WTC11 (cell line): ENCODE results near the gene ZNF362. TPM values are rescaled to one million over a fixed set of nuclear protein-coding genes. Genes with fewer than 3 reads are reported as not detected.

Experiments used
- ATAC-seq: fragments of 200-7000 bp; cut with Tn5 transposase; 2 replicates; pipeline ENCODE4 v1.10.0; 2021; ENCODE audit warnings: mild to moderate bottlenecking, moderate library complexity
- CTCF ChIA-PET: fragments of 300-600 bp; sonication (Branson Sonifier 250); formaldehyde crosslinking; loops from one replicate; lab custom pipeline; 2021; ENCODE audit warnings: antibody characterized with exemption; lab: Charles Lee
- POLR2A ChIA-PET: fragments of 350-600 bp; sonication (Branson Sonifier 250); formaldehyde crosslinking; loops from one replicate; lab custom pipeline; 2021; ENCODE audit warnings: antibody characterized with exemption; lab: Charles Lee
- DNase-seq: peaks from one replicate; pipeline ENCODE4 v3.0.0; 2021; ENCODE audit warnings: low spot score
- H3K27ac Mint-ChIP-seq: 2 replicates; pipeline ENCODE4 v1.8.0; 2021; ENCODE audit warnings: mixed read lengths
- H3K27me3 Mint-ChIP-seq: 2 replicates; pipeline ENCODE4 v1.8.0; 2021; ENCODE audit warnings: low read depth, mild to moderate bottlenecking, moderate library complexity, mixed read lengths
- H3K36me3 Mint-ChIP-seq: 2 replicates; pipeline ENCODE4 v1.8.0; 2021; ENCODE audit warnings: mixed read lengths
- H3K4me1 Mint-ChIP-seq: 2 replicates; pipeline ENCODE4 v1.8.0; 2022; ENCODE audit warnings: mixed read lengths
- H3K4me3 Mint-ChIP-seq: 2 replicates; pipeline ENCODE4 v1.8.0; 2021; ENCODE audit warnings: mild to moderate bottlenecking, moderate library complexity, mixed read lengths
- H3K9me3 Mint-ChIP-seq: 2 replicates; pipeline ENCODE4 v1.8.0; 2021; ENCODE audit warnings: mixed read lengths
- GTF2I ChIP-seq: fragments of 250-450 bp; sonication (Bioruptor Pico); conservative IDR thresholded peaks from 2 replicates; pipeline ENCODE4 v1.4.0; 2021; ENCODE audit warnings: mild to moderate bottlenecking
- NFATC4 ChIP-seq: fragments of 250-450 bp; sonication (Bioruptor Pico); IDR thresholded peaks from 2 replicates; pipeline ENCODE4 v1.9.0; 2021; ENCODE audit warnings: mild to moderate bottlenecking
- OVOL2 ChIP-seq: fragments of 250-450 bp; sonication (Bioruptor Pico); IDR thresholded peaks from 2 replicates; pipeline ENCODE4 v1.9.0; 2021; ENCODE audit warnings: mild to moderate bottlenecking, borderline replicate concordance
- PRRX2 ChIP-seq: fragments of 250-450 bp; sonication (Bioruptor Pico); IDR thresholded peaks from 2 replicates; pipeline ENCODE4 v1.8.0; 2021; ENCODE audit warnings: mild to moderate bottlenecking
- SOX15 ChIP-seq: fragments of 250-450 bp; sonication (Bioruptor Pico); IDR thresholded peaks from 2 replicates; pipeline ENCODE4 v1.9.0; 2021; ENCODE audit warnings: mild to moderate bottlenecking
- ZNF671 ChIP-seq: fragments of 250-450 bp; sonication (Bioruptor Pico); IDR thresholded peaks from 2 replicates; pipeline ENCODE4 v1.8.0; 2021; ENCODE audit warnings: mild to moderate bottlenecking
- total RNA-seq: library from RNA; stranded (reverse); gene quantifications from 3 replicates; pipeline ENCODE4 v1.2.3, GENCODE V29; 2021
- TF ChIP-seq, protein P1 (sequence below): fragments of 250-450 bp; sonication (Bioruptor Pico); IDR thresholded peaks from 2 replicates; pipeline ENCODE4 v1.9.0; 2021; ENCODE audit warnings: mild to moderate bottlenecking, borderline replicate concordance
- TF ChIP-seq, protein P2 (sequence below): sonication (generic); formaldehyde crosslinking; IDR thresholded peaks from 2 replicates; pipeline ENCODE4 v1.8.0; 2022; ENCODE audit warnings: mild to moderate bottlenecking, missing genetic modification reagents
- TF ChIP-seq, protein P3 (sequence below): fragments of 250-450 bp; sonication (Bioruptor Pico); IDR thresholded peaks from 2 replicates; pipeline ENCODE4 v1.9.0; 2021; ENCODE audit warnings: mild to moderate bottlenecking
- TF ChIP-seq, protein P4 (sequence below): sonication (generic); formaldehyde crosslinking; conservative IDR thresholded peaks from 2 replicates; pipeline ENCODE4 v1.8.1; 2022; ENCODE audit warnings: mild to moderate bottlenecking, missing genetic modification reagents
- TF ChIP-seq, protein P5 (sequence below): sonication (generic); formaldehyde crosslinking; IDR thresholded peaks from 2 replicates; pipeline ENCODE4 v1.8.0; 2022; ENCODE audit warnings: mild to moderate bottlenecking, missing genetic modification reagents
- TF ChIP-seq, protein P6 (sequence below): sonication (generic); formaldehyde crosslinking; IDR thresholded peaks from 2 replicates; pipeline ENCODE4 v1.8.1; 2022; ENCODE audit warnings: low read depth, mild to moderate bottlenecking, moderate library complexity, missing genetic modification reagents, borderline replicate concordance
- TF ChIP-seq, protein P7 (sequence below): sonication (generic); formaldehyde crosslinking; IDR thresholded peaks from 2 replicates; pipeline ENCODE4 v1.8.0; 2023; ENCODE audit warnings: missing genetic modification reagents, mild to moderate bottlenecking, borderline replicate concordance
- TF ChIP-seq, protein P8 (sequence below): sonication (generic); formaldehyde crosslinking; IDR thresholded peaks from 2 replicates; pipeline ENCODE4 v1.8.1; 2023; ENCODE audit warnings: mild to moderate bottlenecking, missing genetic modification reagents, borderline replicate concordance
- TF ChIP-seq, protein P9 (sequence below): sonication (generic); formaldehyde crosslinking; IDR thresholded peaks from 2 replicates; pipeline ENCODE4 v1.8.0; 2022; ENCODE audit warnings: mild to moderate bottlenecking, missing genetic modification reagents
- TF ChIP-seq, protein P10 (sequence below): sonication (generic); formaldehyde crosslinking; IDR thresholded peaks from 2 replicates; pipeline ENCODE4 v1.8.1; 2023; ENCODE audit warnings: mild to moderate bottlenecking, missing genetic modification reagents

The ZNF362 gene
- total RNA-seq, 1 experiment from 2014 or later: 24.2 TPM

DNA sequence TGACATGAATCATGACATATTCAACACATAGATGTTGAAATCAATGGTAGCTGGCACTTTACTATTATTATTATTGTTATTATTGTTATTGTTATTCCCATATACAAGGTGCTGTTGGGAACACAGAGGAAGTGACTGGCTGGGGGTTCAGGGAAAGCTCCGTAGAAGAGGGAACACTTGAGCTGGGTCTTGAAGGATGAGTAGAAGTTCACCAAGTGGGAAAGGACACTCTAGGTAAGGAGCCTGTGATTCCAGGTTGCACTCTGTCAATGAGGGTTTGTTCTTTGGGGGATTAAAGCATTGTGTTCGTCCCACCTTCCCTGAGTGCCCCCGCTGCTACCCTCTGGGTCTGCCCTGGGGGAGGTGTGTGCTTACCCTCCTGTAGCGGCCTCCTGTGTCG is 14.1 kb downstream of the ZNF362 start (continued):
- TF ChIP-seq, protein P1, sequence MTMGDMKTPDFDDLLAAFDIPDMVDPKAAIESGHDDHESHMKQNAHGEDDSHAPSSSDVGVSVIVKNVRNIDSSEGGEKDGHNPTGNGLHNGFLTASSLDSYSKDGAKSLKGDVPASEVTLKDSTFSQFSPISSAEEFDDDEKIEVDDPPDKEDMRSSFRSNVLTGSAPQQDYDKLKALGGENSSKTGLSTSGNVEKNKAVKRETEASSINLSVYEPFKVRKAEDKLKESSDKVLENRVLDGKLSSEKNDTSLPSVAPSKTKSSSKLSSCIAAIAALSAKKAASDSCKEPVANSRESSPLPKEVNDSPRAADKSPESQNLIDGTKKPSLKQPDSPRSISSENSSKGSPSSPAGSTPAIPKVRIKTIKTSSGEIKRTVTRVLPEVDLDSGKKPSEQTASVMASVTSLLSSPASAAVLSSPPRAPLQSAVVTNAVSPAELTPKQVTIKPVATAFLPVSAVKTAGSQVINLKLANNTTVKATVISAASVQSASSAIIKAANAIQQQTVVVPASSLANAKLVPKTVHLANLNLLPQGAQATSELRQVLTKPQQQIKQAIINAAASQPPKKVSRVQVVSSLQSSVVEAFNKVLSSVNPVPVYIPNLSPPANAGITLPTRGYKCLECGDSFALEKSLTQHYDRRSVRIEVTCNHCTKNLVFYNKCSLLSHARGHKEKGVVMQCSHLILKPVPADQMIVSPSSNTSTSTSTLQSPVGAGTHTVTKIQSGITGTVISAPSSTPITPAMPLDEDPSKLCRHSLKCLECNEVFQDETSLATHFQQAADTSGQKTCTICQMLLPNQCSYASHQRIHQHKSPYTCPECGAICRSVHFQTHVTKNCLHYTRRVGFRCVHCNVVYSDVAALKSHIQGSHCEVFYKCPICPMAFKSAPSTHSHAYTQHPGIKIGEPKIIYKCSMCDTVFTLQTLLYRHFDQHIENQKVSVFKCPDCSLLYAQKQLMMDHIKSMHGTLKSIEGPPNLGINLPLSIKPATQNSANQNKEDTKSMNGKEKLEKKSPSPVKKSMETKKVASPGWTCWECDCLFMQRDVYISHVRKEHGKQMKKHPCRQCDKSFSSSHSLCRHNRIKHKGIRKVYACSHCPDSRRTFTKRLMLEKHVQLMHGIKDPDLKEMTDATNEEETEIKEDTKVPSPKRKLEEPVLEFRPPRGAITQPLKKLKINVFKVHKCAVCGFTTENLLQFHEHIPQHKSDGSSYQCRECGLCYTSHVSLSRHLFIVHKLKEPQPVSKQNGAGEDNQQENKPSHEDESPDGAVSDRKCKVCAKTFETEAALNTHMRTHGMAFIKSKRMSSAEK (CRISPR knock-in tag): no peak
- no peak for TF ChIP-seq SOX15 (CRISPR knock-in tag)
- TF ChIP-seq NFATC4 (CRISPR knock-in tag): no peak
- TF ChIP-seq, protein P2, sequence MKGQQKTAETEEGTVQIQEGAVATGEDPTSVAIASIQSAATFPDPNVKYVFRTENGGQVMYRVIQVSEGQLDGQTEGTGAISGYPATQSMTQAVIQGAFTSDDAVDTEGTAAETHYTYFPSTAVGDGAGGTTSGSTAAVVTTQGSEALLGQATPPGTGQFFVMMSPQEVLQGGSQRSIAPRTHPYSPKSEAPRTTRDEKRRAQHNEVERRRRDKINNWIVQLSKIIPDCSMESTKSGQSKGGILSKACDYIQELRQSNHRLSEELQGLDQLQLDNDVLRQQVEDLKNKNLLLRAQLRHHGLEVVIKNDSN (CRISPR knock-in tag): no peak
- TF ChIP-seq, protein P3, sequence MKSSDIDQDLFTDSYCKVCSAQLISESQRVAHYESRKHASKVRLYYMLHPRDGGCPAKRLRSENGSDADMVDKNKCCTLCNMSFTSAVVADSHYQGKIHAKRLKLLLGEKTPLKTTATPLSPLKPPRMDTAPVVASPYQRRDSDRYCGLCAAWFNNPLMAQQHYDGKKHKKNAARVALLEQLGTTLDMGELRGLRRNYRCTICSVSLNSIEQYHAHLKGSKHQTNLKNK: no peak
- TF ChIP-seq PRRX2: no peak
- TF ChIP-seq GTF2I: no peak
- TF ChIP-seq, protein P4, sequence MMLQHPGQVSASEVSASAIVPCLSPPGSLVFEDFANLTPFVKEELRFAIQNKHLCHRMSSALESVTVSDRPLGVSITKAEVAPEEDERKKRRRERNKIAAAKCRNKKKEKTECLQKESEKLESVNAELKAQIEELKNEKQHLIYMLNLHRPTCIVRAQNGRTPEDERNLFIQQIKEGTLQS (CRISPR knock-in tag): no peak
- TF ChIP-seq, protein P5, sequence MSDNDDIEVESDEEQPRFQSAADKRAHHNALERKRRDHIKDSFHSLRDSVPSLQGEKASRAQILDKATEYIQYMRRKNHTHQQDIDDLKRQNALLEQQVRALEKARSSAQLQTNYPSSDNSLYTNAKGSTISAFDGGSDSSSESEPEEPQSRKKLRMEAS (CRISPR knock-in tag): no peak
- TF ChIP-seq, protein P6, sequence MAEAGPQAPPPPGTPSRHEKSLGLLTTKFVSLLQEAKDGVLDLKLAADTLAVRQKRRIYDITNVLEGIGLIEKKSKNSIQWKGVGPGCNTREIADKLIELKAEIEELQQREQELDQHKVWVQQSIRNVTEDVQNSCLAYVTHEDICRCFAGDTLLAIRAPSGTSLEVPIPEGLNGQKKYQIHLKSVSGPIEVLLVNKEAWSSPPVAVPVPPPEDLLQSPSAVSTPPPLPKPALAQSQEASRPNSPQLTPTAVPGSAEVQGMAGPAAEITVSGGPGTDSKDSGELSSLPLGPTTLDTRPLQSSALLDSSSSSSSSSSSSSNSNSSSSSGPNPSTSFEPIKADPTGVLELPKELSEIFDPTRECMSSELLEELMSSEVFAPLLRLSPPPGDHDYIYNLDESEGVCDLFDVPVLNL: no peak
- TF ChIP-seq, protein P7, sequence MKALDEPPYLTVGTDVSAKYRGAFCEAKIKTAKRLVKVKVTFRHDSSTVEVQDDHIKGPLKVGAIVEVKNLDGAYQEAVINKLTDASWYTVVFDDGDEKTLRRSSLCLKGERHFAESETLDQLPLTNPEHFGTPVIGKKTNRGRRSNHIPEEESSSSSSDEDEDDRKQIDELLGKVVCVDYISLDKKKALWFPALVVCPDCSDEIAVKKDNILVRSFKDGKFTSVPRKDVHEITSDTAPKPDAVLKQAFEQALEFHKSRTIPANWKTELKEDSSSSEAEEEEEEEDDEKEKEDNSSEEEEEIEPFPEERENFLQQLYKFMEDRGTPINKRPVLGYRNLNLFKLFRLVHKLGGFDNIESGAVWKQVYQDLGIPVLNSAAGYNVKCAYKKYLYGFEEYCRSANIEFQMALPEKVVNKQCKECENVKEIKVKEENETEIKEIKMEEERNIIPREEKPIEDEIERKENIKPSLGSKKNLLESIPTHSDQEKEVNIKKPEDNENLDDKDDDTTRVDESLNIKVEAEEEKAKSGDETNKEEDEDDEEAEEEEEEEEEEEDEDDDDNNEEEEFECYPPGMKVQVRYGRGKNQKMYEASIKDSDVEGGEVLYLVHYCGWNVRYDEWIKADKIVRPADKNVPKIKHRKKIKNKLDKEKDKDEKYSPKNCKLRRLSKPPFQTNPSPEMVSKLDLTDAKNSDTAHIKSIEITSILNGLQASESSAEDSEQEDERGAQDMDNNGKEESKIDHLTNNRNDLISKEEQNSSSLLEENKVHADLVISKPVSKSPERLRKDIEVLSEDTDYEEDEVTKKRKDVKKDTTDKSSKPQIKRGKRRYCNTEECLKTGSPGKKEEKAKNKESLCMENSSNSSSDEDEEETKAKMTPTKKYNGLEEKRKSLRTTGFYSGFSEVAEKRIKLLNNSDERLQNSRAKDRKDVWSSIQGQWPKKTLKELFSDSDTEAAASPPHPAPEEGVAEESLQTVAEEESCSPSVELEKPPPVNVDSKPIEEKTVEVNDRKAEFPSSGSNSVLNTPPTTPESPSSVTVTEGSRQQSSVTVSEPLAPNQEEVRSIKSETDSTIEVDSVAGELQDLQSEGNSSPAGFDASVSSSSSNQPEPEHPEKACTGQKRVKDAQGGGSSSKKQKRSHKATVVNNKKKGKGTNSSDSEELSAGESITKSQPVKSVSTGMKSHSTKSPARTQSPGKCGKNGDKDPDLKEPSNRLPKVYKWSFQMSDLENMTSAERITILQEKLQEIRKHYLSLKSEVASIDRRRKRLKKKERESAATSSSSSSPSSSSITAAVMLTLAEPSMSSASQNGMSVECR (CRISPR knock-in tag): no peak
- no peak for TF ChIP-seq ZNF671 (CRISPR knock-in tag)
- TF ChIP-seq, all 79 proteins: peak for 0

DNA sequence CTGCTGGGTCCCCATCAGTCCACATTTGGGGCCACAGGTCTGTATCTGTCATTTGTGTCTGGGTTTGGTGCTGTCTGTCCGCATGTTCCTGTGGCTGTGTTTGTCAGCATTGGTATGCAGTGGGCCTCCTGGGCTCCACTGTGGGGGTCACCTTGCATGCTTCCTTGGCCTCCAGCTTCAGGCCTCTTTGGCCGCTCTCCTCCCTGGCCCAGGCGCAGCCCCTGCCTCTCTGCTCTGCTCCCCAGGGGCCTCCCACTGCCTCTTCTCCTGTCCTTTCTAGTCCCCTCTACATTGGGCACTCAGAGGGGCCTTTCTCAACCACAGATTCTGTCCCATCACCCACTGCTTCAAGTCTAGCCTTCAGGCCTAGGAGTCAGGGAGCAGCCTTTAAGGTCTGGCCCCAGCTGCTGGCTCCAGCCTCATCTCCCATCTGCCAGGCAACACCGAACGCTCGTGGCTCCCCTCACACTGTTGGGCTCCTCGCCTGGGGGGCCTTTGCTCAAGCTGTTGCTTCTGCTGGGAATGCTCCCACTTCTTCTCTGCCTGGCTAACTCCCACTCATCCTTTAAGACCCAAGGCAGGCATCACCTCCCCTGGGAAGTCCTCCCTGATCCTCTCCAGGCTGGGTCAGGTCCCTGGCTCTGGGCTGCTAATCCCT is 14.6 kb downstream of the ZNF362 start:
- Mint-ChIP-seq H3K9me3 (no peaks in the 10 kb centered on the region), H3K36me3 (peaks cover 3% of the 10 kb centered on the region; the same call in 1 of the 2 replicates), H3K27ac (peak overlapping the region; percentile 22; the same call in 1 of the 2 replicates), H3K4me1 (peaks cover 30% of the 10 kb centered on the region), H3K27me3 (no peaks in the 10 kb centered on the region), H3K4me3 (no peak overlapping the region)
- DNase-seq (no peak), ATAC-seq (no peak)
- CTCF ChIA-PET: interaction anchor here (0.5 to 2.3 kb wide), 4 partner anchors 14 to 133 kb away, joined by 3 to 7 read pairs (median 5); no protein-coding TSS in a partner anchor
- POLR2A ChIA-PET: no interaction called here
- TF ChIP-seq OVOL2 (CRISPR knock-in tag) (no peak), ZNF671 (CRISPR knock-in tag) (no peak)
- TF ChIP-seq, protein P4 (CRISPR knock-in tag): no peak
- TF ChIP-seq, protein P8, sequence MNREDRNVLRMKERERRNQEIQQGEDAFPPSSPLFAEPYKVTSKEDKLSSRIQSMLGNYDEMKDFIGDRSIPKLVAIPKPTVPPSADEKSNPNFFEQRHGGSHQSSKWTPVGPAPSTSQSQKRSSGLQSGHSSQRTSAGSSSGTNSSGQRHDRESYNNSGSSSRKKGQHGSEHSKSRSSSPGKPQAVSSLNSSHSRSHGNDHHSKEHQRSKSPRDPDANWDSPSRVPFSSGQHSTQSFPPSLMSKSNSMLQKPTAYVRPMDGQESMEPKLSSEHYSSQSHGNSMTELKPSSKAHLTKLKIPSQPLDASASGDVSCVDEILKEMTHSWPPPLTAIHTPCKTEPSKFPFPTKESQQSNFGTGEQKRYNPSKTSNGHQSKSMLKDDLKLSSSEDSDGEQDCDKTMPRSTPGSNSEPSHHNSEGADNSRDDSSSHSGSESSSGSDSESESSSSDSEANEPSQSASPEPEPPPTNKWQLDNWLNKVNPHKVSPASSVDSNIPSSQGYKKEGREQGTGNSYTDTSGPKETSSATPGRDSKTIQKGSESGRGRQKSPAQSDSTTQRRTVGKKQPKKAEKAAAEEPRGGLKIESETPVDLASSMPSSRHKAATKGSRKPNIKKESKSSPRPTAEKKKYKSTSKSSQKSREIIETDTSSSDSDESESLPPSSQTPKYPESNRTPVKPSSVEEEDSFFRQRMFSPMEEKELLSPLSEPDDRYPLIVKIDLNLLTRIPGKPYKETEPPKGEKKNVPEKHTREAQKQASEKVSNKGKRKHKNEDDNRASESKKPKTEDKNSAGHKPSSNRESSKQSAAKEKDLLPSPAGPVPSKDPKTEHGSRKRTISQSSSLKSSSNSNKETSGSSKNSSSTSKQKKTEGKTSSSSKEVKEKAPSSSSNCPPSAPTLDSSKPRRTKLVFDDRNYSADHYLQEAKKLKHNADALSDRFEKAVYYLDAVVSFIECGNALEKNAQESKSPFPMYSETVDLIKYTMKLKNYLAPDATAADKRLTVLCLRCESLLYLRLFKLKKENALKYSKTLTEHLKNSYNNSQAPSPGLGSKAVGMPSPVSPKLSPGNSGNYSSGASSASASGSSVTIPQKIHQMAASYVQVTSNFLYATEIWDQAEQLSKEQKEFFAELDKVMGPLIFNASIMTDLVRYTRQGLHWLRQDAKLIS (CRISPR knock-in tag): no peak
- TF ChIP-seq, protein P9, sequence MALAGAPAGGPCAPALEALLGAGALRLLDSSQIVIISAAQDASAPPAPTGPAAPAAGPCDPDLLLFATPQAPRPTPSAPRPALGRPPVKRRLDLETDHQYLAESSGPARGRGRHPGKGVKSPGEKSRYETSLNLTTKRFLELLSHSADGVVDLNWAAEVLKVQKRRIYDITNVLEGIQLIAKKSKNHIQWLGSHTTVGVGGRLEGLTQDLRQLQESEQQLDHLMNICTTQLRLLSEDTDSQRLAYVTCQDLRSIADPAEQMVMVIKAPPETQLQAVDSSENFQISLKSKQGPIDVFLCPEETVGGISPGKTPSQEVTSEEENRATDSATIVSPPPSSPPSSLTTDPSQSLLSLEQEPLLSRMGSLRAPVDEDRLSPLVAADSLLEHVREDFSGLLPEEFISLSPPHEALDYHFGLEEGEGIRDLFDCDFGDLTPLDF (CRISPR knock-in tag): no peak
- TF ChIP-seq, protein P10, sequence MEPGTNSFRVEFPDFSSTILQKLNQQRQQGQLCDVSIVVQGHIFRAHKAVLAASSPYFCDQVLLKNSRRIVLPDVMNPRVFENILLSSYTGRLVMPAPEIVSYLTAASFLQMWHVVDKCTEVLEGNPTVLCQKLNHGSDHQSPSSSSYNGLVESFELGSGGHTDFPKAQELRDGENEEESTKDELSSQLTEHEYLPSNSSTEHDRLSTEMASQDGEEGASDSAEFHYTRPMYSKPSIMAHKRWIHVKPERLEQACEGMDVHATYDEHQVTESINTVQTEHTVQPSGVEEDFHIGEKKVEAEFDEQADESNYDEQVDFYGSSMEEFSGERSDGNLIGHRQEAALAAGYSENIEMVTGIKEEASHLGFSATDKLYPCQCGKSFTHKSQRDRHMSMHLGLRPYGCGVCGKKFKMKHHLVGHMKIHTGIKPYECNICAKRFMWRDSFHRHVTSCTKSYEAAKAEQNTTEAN (CRISPR knock-in tag): no peak
